GM19193 (cell line): ENCODE data around the gene ENDOD1.

Experiments used
- POLR2A ChIP-seq: IDR thresholded peaks from 4 replicates; pipeline ENCODE4 v1.6.1; 2011; ENCODE audit not compliant: insufficient read depth, insufficient read length; ENCODE audit errors: extremely low read depth

ENDOD1 gene

DNA sequence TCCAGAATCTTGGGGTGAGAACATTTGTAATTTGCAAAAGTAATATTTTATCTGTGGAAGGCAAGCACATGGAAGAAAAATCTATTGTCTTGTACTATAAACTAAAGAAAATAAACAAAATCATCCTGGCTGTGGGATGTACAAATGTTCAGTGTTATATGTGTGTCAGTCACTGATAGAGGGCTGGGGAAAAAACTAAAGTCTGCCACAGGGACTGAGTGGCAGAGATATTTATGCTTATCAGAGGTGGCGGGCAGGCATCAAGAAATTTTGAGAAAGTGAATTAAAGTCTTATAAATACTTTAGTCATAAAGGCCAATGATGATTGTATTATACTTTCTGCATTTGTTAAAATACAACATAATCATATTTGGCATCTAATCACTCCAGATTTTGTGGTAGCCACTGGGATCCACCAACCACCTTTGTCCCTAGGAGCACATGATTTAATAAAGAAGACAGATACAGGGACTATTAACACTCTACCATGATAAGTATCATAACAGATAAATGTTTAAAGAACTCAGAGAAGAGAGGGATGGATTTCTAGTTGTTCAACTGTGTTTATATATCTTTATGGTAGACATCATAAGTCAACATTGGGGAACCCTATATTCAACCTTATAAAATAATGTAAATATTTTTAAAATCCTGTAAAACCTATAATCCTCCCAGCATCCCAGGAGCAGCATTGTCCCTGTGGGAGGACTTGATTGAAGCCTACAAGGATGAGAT is 2.6 kb upstream of the ENDOD1 start:
- TF ChIP-seq POLR2A = no peak

GRCh38 chr11:95088946-95089619 is 563 bp upstream of the ENDOD1 start:
- TF ChIP-seq POLR2A = no peak

DNA sequence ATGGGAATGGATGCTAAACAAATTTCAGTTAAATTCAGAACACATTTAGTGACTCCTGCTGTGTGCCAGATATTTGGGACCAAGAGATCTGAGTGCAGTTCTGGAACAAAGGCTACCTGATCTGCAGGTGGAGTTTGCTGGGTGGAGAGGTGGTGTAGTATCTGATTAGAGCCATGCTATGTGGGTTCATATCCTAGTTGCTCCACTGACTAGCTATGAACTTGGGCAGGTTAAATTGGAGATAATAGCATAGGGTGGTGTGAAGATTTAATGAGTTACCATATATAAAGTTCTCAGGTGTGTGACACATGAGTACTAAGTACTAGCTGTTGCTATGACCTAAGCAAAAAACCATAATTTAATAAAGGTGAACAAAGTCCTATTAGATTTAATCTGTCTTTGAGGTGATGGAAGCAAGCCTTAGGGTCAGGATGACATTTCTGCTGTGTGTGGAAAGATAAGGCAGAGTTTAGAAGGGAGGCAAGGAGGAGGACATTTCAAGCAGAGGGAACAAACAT is 2.1 kb downstream of the ENDOD1 start:
- no peak for TF ChIP-seq POLR2A

DNA sequence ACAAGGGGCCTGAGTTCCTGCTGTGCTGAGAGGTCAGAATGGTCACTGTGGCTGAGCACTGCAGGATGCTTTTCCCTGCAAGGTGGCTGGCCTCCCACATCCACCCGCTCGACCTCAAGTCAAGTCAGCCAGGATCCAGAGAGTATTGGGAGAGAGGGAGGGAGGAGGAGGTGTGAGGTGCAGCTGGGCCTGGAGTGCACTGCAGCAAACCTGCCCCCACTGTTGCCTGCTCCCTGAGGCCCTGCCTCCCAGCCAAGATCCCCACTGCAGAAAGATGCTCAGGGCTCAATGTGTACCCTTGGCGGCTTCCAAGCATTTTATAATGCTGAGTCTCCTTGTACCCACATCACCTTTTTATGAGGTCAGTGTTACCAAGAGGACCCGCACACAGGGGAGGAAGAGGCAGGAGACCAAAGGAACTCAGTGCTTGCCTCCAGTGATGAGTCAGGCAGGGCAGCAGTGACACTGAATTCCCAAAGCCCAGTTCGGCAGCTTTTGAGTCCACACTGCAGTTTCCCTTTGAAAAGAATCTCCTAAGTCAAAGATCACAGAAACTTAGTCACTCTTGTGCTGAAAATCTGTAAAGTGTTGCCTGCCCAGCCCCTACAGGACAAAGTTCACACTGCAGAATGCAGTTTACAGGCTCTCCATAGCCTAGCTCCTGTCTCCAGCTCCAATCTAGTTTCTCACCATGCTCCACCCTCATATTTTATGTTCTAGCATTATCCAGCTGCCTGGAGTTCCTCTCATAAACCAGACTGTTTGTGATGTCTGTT is 3.1 kb downstream of the ENDOD1 start:
- no peak for TF ChIP-seq POLR2A

DNA sequence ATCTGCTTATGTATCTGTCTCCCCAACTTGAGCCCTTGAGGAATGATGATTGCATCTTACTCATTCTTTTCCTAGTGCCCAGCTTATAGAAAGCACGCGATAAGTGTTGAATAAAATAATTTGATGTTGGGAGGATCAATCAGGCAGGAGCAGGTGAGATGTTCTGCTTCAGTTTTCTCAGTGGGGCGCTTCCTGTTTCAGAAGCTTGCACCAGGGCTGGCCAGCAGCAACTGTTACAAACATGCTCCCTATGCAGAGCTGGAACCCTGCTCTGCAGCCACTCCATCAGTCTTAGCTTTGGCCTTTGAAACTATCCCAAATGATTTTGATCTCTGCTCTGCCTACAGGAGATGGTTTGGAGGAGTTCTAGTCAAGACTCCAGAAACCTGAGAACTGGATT is 3.9 kb downstream of the ENDOD1 start:
- TF ChIP-seq POLR2A = no peak

GRCh38 chr11:95095858-95096587 is 6.4 kb downstream of the ENDOD1 start:
- no peak for TF ChIP-seq POLR2A

DNA sequence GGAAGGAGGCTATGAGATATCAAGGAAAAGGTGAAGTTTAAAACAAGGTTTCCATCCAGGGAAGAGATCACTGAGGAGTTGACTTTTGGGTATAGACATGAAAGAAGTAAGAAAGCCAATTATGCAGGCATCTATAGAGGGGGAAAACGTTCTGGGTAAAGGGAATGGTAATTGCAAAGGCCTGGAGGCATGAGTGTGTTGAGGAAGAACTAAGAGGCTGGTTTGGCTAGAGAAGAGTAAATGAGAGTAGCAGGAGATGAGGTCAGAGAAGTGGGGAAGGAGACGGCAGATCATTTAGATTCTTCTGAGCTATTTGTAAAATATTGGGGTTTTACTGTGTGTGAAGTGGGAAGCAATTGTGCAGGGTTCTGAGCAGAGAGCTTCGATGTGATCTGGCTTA is 7.6 kb downstream of the ENDOD1 start:
- no peak for TF ChIP-seq POLR2A

GRCh38 chr11:95098826-95099225 is 9.2 kb downstream of the ENDOD1 start:
- no peak for TF ChIP-seq POLR2A

- no peak for TF ChIP-seq POLR2A
Observed at GRCh38 chr11:95100191-95100648, 10.6 kb downstream of the ENDOD1 start.

GRCh38 chr11:95100856-95101507 is 11.3 kb downstream of the ENDOD1 start:
- TF ChIP-seq POLR2A = no peak

DNA sequence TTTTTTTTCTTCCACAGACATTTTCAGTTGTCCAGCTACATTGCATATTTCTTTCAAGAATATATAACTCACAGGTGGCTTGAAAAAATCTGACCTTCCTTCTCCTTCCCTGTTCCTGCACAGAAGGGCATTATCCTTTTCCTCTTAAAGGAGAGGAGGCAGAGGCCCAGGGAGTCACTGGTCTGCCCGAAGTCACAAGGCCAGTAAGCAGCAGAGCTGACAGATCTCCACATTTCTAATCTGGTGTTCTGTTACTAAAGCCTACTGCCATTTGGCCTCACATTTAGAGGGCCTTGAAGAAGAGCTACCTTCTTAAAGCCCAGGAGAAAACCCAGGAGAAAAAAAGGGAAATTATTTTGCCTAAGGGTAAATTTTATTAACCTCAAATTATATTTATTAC is 12.3 kb downstream of the ENDOD1 start:
- no peak for TF ChIP-seq POLR2A

DNA sequence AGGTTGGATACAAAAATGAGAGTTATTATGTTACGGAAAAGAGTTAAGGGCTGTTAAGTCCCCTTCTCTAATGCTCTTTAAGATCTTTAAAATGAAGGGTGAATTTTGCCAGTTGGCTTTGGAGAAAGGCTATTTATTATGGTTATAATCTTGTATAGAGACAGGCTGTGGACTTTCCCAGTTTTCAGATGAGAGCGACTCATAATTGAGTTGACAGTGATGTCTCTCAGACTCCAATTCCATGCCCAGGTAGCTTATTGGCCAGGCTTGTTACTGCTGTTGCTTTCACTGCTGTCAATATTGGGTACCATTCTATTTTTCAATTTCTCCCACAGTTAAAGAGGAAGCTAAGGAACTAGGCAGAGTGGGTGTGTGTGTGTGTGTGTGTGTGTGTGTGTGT is 13.1 kb downstream of the ENDOD1 start:
- TF ChIP-seq POLR2A = no peak

GRCh38 chr11:95103701-95104100 is 14.1 kb downstream of the ENDOD1 start:
- no peak for TF ChIP-seq POLR2A
